ENCODE results near the gene C6orf62. TPM values are rescaled to one million over a fixed set of nuclear protein-coding genes. Genes with fewer than 3 reads are reported as not detected.

The C6orf62 gene
- total and polyA plus RNA-seq, 2 donors (not counting 3 experiments of a cell fraction or from before 2014, with no cell fraction given): 36.5 to 129 TPM

Other genes with a start within 250 kb of the C6orf62 start
- gene GPLD1, start 229.6 kb downstream of the C6orf62 start, total RNA-seq: 0.53 TPM in 1 of 2 replicates, not detected in the other
- gene GPLD1, start 229.6 kb downstream of the C6orf62 start, polyA plus RNA-seq: 0.03 and 0.08 TPM in 2 replicates
- gene ALDH5A1, start 224.2 kb downstream of the C6orf62 start, total RNA-seq: 1.1 and 1.8 TPM in 2 replicates
- 0.49 and 0.51 TPM in 2 replicates for gene ALDH5A1, start 224.2 kb downstream of the C6orf62 start, polyA plus RNA-seq
- 0.07 TPM in 2 replicates for gene KIAA0319, start 73.0 kb downstream of the C6orf62 start, total RNA-seq
- gene KIAA0319, start 73.0 kb downstream of the C6orf62 start, polyA plus RNA-seq: 0.02 and 0.04 TPM in 2 replicates
- gene TDP2, start 52.3 kb downstream of the C6orf62 start, total RNA-seq: 35.3 and 39.2 TPM in 2 replicates
- 9.9 and 13.7 TPM in 2 replicates for gene TDP2, start 52.3 kb downstream of the C6orf62 start, polyA plus RNA-seq
- 15.3 and 24.1 TPM in 2 replicates for gene ACOT13, start 52.1 kb downstream of the C6orf62 start, total RNA-seq
- gene ACOT13, start 52.1 kb downstream of the C6orf62 start, polyA plus RNA-seq: 7.5 and 7.7 TPM in 2 replicates
- 51.9 and 52.6 TPM in 2 replicates for gene GMNN, start 55.8 kb upstream of the C6orf62 start, total RNA-seq
- 19.0 and 25.4 TPM in 2 replicates for gene GMNN, start 55.8 kb upstream of the C6orf62 start, polyA plus RNA-seq
- gene ARMH2, start 79.8 kb upstream of the C6orf62 start, total RNA-seq: not detected in 2 replicates
- not detected in 2 replicates for gene ARMH2, start 79.8 kb upstream of the C6orf62 start, polyA plus RNA-seq
- not detected in 2 replicates for gene RIPOR2, start 216.8 kb upstream of the C6orf62 start, total RNA-seq
- 0.10 TPM in 1 of 2 replicates, not detected in the other for gene RIPOR2, start 216.8 kb upstream of the C6orf62 start, polyA plus RNA-seq